NCI-H2081 (cell line): ENCODE results near the gene KCNT2.

Experiments used
- DNase-seq, 2 experiments: peaks; one replicate each; lab custom pipeline; 2025; lab: John Stamatoyannopoulos, UW

The KCNT2 gene

GRCh38 chr1:196193896-196194559, 414.2 kb downstream of the KCNT2 start:
- DNase-seq, result no peak

GRCh38 chr1:196183941-196184340, 424.3 kb downstream of the KCNT2 start:
- no peak for DNase-seq

GRCh38 chr1:196181594-196181878, 426.7 kb downstream of the KCNT2 start:
- DNase-seq, result no peak

GRCh38 chr1:196180847-196181593, 427.2 kb downstream of the KCNT2 start:
- DNase-seq, result no peak

- DNase-seq, result no peak
Measured at GRCh38 chr1:196178083-196178635, 430.1 kb downstream of the KCNT2 start.
